GM12878 (cell line): ENCODE data around the gene NHLRC3. TPM values are rescaled to one million over a fixed set of nuclear protein-coding genes. Genes with fewer than 3 reads are reported as not detected.

Experiments used
- BCLAF1 ChIP-seq: fragments of 450-650 bp; IDR thresholded peaks from 2 replicates; pipeline ENCODE4 v1.6.1; 2017; ENCODE audit warnings: antibody characterized with exemption, mild to moderate bottlenecking, moderate library complexity
- JUNB ChIP-seq: IDR thresholded peaks from 2 replicates; pipeline ENCODE4 v1.6.1; 2016; ENCODE audit warnings: antibody characterized with exemption, mild to moderate bottlenecking
- KLF5 ChIP-seq: fragments of 450-650 bp; IDR thresholded peaks from 2 replicates; pipeline ENCODE4 v1.6.1; 2014; ENCODE audit warnings: mild to moderate bottlenecking; ENCODE audit not compliant: partially characterized antibody
- NRF1 ChIP-seq: conservative IDR thresholded peaks from 2 replicates; pipeline ENCODE4 v1.6.1; 2011; ENCODE audit warnings: mild to moderate bottlenecking, low read depth, low read length, improper control_type of control experiment
- PRDM15 ChIP-seq: fragments of 450-650 bp; formaldehyde crosslinking; IDR thresholded peaks from 2 replicates; pipeline ENCODE4 v1.4.0; 2020; ENCODE audit warnings: mild to moderate bottlenecking, moderate library complexity
- RAD21 ChIP-seq: IDR thresholded peaks from 2 replicates; pipeline ENCODE4 v1.6.1; 2011; ENCODE audit warnings: mild to moderate bottlenecking, low read depth, low read length, moderate library complexity; ENCODE audit not compliant: insufficient read depth
- TCF12 ChIP-seq: IDR thresholded peaks from 2 replicates; pipeline ENCODE4 v1.6.1; 2011; ENCODE audit warnings: low read depth, mild to moderate bottlenecking, low read length
- polyA plus RNA-seq, 11 experiments: library from polyadenylated mRNA; depleted of rRNA in 4 of 11; unstranded in 6 of 11; stranded (reverse) in 5 of 11; fragments of >200 nt; fragmentation: Nextera tagmentation in 4 of 11; fragmentation: Illumina TruSeq in 1 of 11; extraction: Ambion mirVana in 4 of 11; extraction: Trizol in 1 of 11; gene quantifications; 1 replicate in 1 of 11; 2 replicates in 10 of 11; pipeline versions ENCODE4 v1.2.1 to v1.2.3, GENCODE V29; 2011 to 2016; ENCODE audit warnings: inconsistent platforms in 2 of 11, missing spikeins in 2 of 11, low read depth in 1 of 11
- total RNA-seq, 4 experiments: library from RNA; depleted of rRNA in 3 of 4; stranded (reverse); fragments of >200 nt in 3 of 4; fragmentation: Illumina TruSeq in 1 of 4; extraction: Trizol in 1 of 4; gene quantifications; 2 replicates each; pipeline versions ENCODE4 v1.2.1 to v1.2.3, GENCODE V29; 2013 to 2021

NHLRC3 gene
- total and polyA plus RNA-seq, 10 of the 15 experiments (the other 5 are each of a cell fraction or from before 2014, with no cell fraction given) = 8.3 to 38.0 (median 18.9) TPM

DNA sequence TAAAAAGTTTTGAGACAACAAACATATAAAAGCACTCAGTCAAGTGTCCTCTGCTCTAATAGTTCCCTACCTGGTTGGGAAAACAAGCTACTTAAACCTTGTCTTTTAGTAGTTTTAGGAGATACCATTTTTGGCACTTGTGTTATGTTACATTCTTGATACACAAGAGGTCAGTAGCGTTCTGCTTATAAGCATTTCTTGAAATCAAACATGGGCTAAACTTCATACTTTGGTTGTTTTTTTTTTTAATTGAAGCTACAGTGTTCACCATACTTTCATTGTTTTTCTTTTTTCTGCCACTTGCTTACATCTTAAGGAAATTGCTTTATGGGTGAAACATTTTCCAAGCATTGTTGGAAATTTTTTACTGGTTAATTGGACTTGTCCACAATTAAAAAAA lies 12.9 kb downstream of the NHLRC3 start (continued):
- no peak for TF ChIP-seq BCLAF1
- TF ChIP-seq JUNB = no peak
- no peak for TF ChIP-seq PRDM15 (CRISPR knock-in tag)
- no peak for TF ChIP-seq NRF1
- TF ChIP-seq TCF12 = no peak
- TF ChIP-seq RAD21 = peak; percentile 76
- no peak for TF ChIP-seq KLF5
- TF ChIP-seq, all 136 proteins: peak for 4
